ENCODE results near the gene CYFIP2. TPM values are rescaled to one million over a fixed set of nuclear protein-coding genes. Genes with fewer than 3 reads are reported as not detected.

The CYFIP2 gene
- total RNA-seq, 1 donor from 2014 or later, result 96.8 TPM

- H3K9ac ChIP-seq (ENCODE audit: low read length), result no peak overlapping the region
- Mint-ChIP-seq H3K27ac (ENCODE audit: unreplicated experiment) (peak overlapping the region; percentile 75), H3K36me3 (ENCODE audit: low read depth, unreplicated experiment) (peaks cover 2% of the 10 kb centered on the region), H3K4me3 (ENCODE audit: unreplicated experiment) (peak overlapping the region; percentile 90), H3K27me3 (ENCODE audit: low read depth, unreplicated experiment) (peaks cover 14% of the 10 kb centered on the region), H3K4me1 (ENCODE audit: low read depth, unreplicated experiment) (peaks cover 25% of the 10 kb centered on the region), H3K9me3 (ENCODE audit: unreplicated experiment) (no peaks in the 10 kb centered on the region)
- H3K36me3 ChIP-seq (ENCODE audit: insufficient read depth, low read length), result no peaks in the 10 kb centered on the region
- H3K27ac ChIP-seq (ENCODE audit: low read depth, low read length), result no peak overlapping the region
- TF ChIP-seq EZH2 (IDR thresholded peaks at IDR 0.05; ENCODE audit: insufficient read depth, low read length), result no peak
- TF ChIP-seq, protein P1, sequence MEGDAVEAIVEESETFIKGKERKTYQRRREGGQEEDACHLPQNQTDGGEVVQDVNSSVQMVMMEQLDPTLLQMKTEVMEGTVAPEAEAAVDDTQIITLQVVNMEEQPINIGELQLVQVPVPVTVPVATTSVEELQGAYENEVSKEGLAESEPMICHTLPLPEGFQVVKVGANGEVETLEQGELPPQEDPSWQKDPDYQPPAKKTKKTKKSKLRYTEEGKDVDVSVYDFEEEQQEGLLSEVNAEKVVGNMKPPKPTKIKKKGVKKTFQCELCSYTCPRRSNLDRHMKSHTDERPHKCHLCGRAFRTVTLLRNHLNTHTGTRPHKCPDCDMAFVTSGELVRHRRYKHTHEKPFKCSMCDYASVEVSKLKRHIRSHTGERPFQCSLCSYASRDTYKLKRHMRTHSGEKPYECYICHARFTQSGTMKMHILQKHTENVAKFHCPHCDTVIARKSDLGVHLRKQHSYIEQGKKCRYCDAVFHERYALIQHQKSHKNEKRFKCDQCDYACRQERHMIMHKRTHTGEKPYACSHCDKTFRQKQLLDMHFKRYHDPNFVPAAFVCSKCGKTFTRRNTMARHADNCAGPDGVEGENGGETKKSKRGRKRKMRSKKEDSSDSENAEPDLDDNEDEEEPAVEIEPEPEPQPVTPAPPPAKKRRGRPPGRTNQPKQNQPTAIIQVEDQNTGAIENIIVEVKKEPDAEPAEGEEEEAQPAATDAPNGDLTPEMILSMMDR (IDR thresholded peaks at IDR 0.05; ENCODE audit: insufficient read depth, low read depth, low read length), result no peak
- FAIRE-seq (no peak), DNase-seq (ENCODE audit: low read depth) (no peak)
- H3K27me3 ChIP-seq (ENCODE audit: insufficient read depth, low read length), result peaks cover 14% of the 10 kb centered on the region
- H3K4me1 ChIP-seq (ENCODE audit: insufficient read depth, low read length), result peaks cover 12% of the 10 kb centered on the region
- H3K79me2 ChIP-seq (ENCODE audit: insufficient read depth, low read length), result peaks cover 3% of the 10 kb centered on the region
- no peaks in the 10 kb centered on the region for H3K9me3 ChIP-seq (ENCODE audit: insufficient read depth, low read depth, low read length)
- H3K4me3 ChIP-seq (ENCODE audit: insufficient read depth, low read depth, low read length), result peak overlapping the region; percentile 73
- peaks cover 8% of the 10 kb centered on the region for H4K20me1 ChIP-seq (ENCODE audit: insufficient read depth, low read length)
- H2AFZ ChIP-seq (ENCODE audit: low read depth, low read length), result no peak overlapping the region
- peak overlapping the region; percentile 98 for H3K4me2 ChIP-seq (ENCODE audit: low read length)
These were observed 1.1 kb downstream of the CYFIP2 start for GRCh38 chr5:157267025-157267424.

DNA sequence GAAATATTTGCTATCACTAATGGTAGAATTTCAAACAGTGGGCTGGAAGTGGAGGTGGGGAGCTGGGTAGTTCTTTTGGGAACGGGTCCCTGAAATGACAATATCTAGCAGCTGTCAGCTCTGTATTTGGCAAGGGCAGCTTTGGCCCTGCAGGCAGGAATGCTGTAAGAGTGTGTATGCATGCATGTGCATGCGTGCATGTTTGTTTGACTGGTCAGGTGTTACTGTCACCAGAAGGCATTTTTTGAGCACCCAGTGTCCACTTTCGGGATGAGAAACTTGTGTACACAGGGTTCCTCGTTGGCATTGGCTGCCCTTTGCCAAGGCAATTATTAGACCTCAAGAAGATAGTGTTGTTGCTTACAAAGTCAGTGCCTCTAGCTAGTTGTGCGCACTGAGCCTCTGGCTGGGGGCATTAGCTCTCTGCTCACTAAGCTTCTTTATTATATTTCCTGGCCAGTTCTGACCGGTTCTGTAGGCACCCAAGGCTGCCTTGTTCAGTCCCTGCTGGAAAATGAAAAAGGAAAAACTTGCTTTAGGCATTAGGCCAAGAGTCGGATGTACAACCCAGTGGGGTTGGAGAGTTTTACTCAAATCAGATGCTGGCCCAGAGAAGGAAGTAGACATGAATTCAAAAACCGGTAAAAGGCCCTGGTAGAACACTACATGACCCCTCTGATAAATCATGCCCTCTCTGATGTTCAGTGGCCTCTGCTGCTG lies 2.0 kb downstream of the CYFIP2 start:
- no peak for FAIRE-seq
- H3K4me1 Mint-ChIP-seq (ENCODE audit: low read depth, unreplicated experiment), result peaks cover 25% of the 10 kb centered on the region
- peaks cover 3% of the 10 kb centered on the region for H3K79me2 ChIP-seq (ENCODE audit: insufficient read depth, low read length)

More for the DNA sequence above, 2.0 kb downstream of the CYFIP2 start:
- H3K27ac ChIP-seq (ENCODE audit: low read depth, low read length), result no peak overlapping the region
- H3K4me2 ChIP-seq (ENCODE audit: low read length), result no peak overlapping the region
- Mint-ChIP-seq H3K27ac (ENCODE audit: unreplicated experiment) (no peak overlapping the region), H3K9me3 (ENCODE audit: unreplicated experiment) (no peaks in the 10 kb centered on the region), H3K36me3 (ENCODE audit: low read depth, unreplicated experiment) (peaks cover 2% of the 10 kb centered on the region), H3K4me3 (ENCODE audit: unreplicated experiment) (peak overlapping the region; percentile 90), H3K27me3 (ENCODE audit: low read depth, unreplicated experiment) (peaks cover 14% of the 10 kb centered on the region)
- TF ChIP-seq, protein P1 (IDR thresholded peaks at IDR 0.05; ENCODE audit: insufficient read depth, low read depth, low read length), result no peak
- no peak for TF ChIP-seq EZH2 (IDR thresholded peaks at IDR 0.05; ENCODE audit: insufficient read depth, low read length)
- no peaks in the 10 kb centered on the region for H3K9me3 ChIP-seq (ENCODE audit: insufficient read depth, low read depth, low read length)
- H3K36me3 ChIP-seq (ENCODE audit: insufficient read depth, low read length), result no peaks in the 10 kb centered on the region
- no peak overlapping the region for H3K9ac ChIP-seq (ENCODE audit: low read length)
- no peak overlapping the region for H2AFZ ChIP-seq (ENCODE audit: low read depth, low read length)
- no peak overlapping the region for H3K4me3 ChIP-seq (ENCODE audit: insufficient read depth, low read depth, low read length)
- H3K4me1 ChIP-seq (ENCODE audit: insufficient read depth, low read length), result peaks cover 12% of the 10 kb centered on the region
- H4K20me1 ChIP-seq (ENCODE audit: insufficient read depth, low read length), result peaks cover 8% of the 10 kb centered on the region
- peaks cover 14% of the 10 kb centered on the region for H3K27me3 ChIP-seq (ENCODE audit: insufficient read depth, low read length)
- no peak for DNase-seq (ENCODE audit: low read depth)
